G401 (cell line): Measurements from ENCODE around the gene BBIP1. TPM values are rescaled to one million over a fixed set of nuclear protein-coding genes. Genes with fewer than 3 reads are reported as not detected.
A peak's percentile ranks its signal among the peaks of the same experiment; 100 is the strongest.
"Not testable (repeated sequence)": the region's sequence is repeated elsewhere in the genome, so short reads cannot be mapped to it uniquely, and the experiment has no call there.

Source experiments
- DNase-seq: peaks from one replicate; pipeline ENCODE4 v3.0.0-alpha.2; 2015; ENCODE audit warnings: low spot score
- in situ Hi-C: cut with HindIII; loops from 2 replicates; pipeline ENCODE4 v1.10.0; 2016; ENCODE audit warnings: low sequenced_read_pairs, mixed read lengths
- total RNA-seq: library from RNA; depleted of rRNA; stranded (reverse); fragments of >200 nt; shearing (Covaris generic); gene quantifications from 2 replicates; pipeline ENCODE4 v1.2.3, GENCODE V29; 2014

Gene BBIP1
- total RNA-seq, 1 experiment from 2014 or later = 18.7 TPM

DNA sequence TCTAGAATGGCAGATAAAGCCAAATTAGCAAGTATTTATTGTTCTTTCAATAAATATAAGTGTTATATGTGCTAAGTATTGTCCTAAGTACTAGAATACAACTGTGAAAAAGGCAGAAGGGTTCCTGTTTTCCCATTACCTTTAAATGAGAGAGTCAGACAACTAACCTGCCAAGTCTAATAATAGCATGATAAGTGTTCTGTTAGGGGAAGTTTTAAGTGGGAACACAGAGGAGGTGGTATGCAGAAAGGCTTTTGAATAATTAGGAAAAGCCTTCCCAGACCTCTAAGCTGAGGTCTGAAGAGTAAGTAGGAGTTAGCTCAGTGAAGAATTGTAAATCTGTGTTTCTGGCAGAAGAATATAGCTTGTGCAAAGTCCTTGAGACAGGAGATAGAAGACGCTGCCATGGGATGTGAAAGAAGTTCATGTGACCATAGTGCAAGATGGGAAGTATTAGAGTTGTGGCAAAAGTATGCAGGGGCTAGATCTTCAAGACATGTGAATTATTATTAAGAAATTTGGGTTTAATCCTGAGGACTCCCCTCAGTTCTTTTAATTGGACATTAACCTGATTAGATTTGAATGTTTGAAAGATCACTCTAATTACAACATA, 12.9 kb upstream of the BBIP1 start:
- no peak for DNase-seq
- in situ Hi-C loops = no loop called here

GRCh38 chr10:110927461-110927860, 8.5 kb upstream of the BBIP1 start:
- in situ Hi-C loops = no loop called here

DNA sequence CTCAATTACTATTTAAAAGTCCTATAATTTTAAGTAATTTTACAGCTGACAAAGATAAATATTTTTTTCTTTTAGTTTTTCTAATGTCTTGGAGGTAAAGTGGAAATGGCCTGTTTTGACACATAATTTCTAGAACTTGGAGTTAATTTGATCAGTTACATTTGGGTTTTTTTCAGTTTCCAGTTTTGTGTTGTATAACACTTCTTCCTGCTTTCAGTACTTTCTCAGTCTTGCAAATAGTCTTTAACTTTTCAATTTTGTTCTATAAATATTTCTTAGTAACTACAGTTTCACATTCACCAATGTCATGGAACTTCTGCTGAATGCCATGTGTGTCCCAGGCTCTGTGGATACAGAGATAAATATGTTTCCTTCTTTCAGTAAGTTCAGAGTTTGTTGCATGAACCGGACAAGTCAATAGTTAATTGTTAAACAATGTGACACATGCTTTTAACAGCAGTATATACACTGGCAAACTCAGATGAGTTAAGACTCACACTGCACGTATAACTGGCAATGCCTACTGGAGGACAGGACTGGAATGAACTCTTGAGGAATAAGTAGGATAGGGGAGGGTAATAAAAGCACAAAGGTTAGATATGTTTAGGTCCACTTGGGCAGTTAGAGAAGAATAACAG, 5.0 kb upstream of the BBIP1 start:
- in situ Hi-C loops = no loop called here
- no peak for DNase-seq

More at GRCh38 chr10:110927461-110927860, 8.5 kb upstream of the BBIP1 start:
- no peak for DNase-seq

DNA sequence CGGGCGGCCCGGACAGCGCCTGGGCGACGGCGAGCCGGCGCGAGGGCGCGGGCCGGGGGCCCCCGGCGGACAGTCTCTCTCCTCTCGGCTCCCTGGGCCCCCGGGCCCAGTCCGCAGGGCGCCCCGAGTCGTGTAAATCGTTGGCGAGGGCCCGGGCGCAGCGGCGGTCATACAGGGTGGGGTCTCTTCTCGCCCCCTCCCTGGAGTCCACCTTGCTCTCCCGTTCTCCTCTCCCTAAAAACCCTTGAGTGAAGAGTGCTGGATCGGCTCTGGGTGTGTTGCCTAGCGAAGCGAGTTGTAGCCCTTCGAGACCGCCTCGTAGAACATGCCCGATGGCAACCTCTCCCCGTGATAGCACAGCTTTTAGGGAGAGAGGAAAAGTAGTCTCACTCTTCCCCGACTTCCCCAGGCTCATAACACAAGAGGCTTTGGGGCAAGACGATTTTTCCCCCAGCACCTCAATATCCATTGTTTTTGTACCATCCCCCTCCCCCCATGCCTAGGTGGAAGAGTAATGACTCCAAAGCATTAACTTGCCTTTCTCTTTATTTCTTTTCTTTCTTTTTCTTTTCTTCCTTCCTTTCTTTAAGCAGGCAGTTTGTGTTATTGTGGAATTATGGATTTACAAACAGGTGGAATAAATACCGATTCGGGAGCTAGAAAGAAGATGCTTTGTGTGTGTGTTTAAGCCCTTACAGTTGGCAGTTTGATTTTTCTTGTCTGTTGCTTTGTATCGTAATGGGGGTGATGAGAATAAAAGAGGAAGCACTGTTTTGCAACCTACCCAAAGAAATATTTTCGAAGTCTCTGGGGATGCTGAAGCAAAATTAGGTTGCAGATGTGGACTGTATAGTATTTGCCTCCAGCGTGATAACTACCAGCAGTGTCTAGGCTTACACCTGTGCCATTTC, 1.2 kb upstream of the BBIP1 start:
- peak; percentile 55 for DNase-seq
- in situ Hi-C loops = no loop called here

- in situ Hi-C loops = no loop called here
- DNase-seq = no peak
Measured at GRCh38 chr10:110919349-110919931, 460 bp upstream of the BBIP1 start, which contains the start of gene SHOC2. SHOC2 (plus strand) TSS chr10:110919604; CDS start chr10:110964359, 44,755 bp downstream.

GRCh38 chr10:110918269-110918642, 724 bp downstream of the BBIP1 start:
- DNase-seq = no peak
- in situ Hi-C loops = no loop called here

DNA sequence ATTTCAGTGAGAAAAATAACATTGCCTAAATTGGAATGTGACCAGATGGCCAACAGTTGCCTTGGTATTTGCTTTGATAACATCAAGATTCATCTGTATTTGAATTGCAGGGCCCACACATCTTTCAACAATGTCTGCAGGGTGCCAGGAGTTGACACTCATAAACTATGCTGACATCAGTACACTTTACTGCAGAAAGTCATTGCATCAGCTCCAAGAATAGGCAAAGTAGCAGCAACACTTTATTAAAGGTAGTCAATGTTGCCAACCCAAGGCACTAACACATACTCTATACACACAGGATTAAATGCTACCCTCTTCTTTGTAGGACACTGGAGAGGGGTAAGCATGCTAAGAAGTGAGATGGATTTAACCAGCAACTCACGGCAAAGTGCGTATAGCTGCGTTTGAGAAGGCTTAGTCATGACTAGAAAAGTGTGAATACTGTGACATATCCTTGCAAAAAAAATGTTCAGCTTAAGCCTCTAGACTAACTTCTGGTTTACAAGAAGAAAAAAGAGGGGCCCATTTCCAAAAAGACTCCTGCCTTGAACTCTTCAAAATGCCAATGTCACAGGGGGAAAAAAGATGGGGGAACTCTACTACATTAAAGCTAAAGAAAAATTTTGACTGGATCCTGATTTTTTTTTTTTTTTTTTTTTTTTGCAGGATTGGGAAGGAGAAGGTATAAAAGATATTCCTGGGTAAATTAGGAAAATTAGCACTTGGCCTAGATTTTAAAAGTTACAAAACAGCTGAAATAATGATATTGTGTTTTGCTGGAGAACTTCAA, 2.2 kb downstream of the BBIP1 start:
- in situ Hi-C loops = no loop called here
- no peak for DNase-seq

GRCh38 chr10:110915600-110915999, 3.4 kb downstream of the BBIP1 start:
- DNase-seq, in situ Hi-C loops: not testable (repeated sequence)

DNA sequence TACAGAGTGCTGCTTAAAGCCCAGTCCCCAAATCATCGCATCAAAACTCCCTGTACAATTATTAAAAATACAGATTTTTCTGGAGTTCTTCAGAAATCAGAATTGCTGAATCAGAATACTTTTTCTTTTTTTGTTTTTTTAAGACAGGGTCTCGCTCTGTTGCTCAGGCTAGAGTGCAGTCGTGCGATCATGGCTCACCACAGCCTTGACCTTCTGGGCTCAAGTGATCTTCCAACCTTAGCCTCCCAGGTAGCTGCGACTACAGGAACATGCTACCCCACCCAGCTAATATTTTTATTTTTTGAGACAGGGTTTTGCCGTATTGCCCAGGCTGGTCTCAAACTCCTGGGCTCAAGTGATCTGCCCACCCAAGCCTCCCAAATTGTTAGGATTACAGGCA, 3.9 kb downstream of the BBIP1 start:
- in situ Hi-C loops = no loop called here
- no peak for DNase-seq

- in situ Hi-C loops = no loop called here
- no peak for DNase-seq
Measured at GRCh38 chr10:110914431-110914830, 4.5 kb downstream of the BBIP1 start.

DNA sequence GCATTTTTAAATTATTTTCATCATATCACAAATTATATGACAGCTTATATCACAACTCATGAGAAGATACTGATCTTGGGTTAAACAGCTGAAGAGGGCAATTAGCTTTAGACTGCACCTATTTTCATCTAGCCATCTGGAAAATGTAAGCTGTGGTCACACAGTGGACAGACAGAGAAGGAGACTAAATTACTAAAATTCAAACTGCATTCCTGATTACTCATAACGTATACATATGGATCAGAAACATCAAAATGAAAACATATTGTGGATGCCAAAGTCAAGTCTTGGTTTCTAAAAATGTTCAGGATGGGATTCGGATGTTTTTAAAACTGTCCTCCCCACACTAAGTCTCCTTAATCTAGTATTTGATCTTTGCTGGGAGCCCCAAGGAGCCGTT, 6.6 kb downstream of the BBIP1 start:
- DNase-seq = no peak
- in situ Hi-C loops = no loop called here

DNA sequence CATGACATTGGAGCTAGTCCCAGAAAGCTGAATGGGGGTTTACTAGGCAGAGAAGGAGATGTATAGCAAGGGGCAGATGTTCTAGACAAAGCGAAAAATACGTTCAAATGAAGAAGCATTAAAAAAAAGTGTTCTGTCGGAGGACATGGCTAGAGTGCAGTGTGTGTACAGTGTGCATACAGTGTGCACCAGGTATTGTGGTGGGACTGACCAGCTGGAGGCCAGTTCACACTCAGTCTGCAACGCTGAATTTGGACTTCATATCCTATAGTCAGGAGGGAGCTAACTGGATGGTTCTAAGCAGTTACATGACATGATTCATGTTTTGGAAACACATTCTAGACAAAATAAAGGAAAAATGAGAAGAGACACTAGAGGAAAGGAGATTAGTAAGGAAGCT, 8.8 kb downstream of the BBIP1 start:
- DNase-seq = no peak
- in situ Hi-C loops = no loop called here

GRCh38 chr10:110903280-110904278, 15.4 kb downstream of the BBIP1 start:
- in situ Hi-C loops = no loop called here
- no peak for DNase-seq

- no peak for DNase-seq
- in situ Hi-C loops = no loop called here
Measured at GRCh38 chr10:110901954-110902819, 16.8 kb downstream of the BBIP1 start.

DNA sequence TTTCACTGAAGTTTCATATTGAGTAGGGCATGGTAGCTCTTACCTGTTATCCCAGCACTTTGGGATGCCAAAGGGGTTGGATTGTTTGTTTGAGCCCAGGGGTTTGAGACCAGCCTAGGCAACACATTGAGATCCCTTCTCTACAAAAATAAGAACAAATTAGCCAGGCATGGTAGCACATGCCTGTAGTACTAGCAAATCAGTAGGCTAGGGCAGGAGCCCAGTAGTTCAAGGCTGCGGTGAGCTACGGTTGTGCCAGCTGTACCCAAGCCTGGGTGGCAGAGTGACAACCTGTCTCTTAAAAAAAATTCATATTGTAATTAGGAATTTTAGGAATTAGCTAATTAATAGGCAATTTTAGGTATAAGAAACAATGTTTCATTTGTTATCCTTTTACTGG, 18.0 kb downstream of the BBIP1 start:
- no peak for DNase-seq
- in situ Hi-C loops = no loop called here

GRCh38 chr10:110898391-110898790, 20.6 kb downstream of the BBIP1 start:
- DNase-seq = no peak
- in situ Hi-C loops = no loop called here

GRCh38 chr10:110897184-110897583, 21.8 kb downstream of the BBIP1 start:
- DNase-seq = no peak
- in situ Hi-C loops = no loop called here
